ENCODE measurements around the gene PCDH9.

PCDH9 gene

GRCh38 chr13:66354879-66355751 lies 875.0 kb downstream of the PCDH9 start:
- DNase-seq = no peak

- no peak for DNase-seq
Measured at GRCh38 chr13:66353664-66354063, 876.5 kb downstream of the PCDH9 start.

GRCh38 chr13:66349966-66350365 lies 880.2 kb downstream of the PCDH9 start:
- no peak for DNase-seq

GRCh38 chr13:66348745-66349690 lies 881.1 kb downstream of the PCDH9 start:
- DNase-seq = no peak

GRCh38 chr13:66347486-66348117 lies 882.5 kb downstream of the PCDH9 start:
- DNase-seq = no peak

GRCh38 chr13:66345971-66346370 lies 884.2 kb downstream of the PCDH9 start:
- DNase-seq = no peak

GRCh38 chr13:66345518-66345810 lies 884.7 kb downstream of the PCDH9 start:
- no peak for DNase-seq

GRCh38 chr13:66344805-66345517 lies 885.2 kb downstream of the PCDH9 start:
- DNase-seq = no peak

- DNase-seq = no peak
Measured at GRCh38 chr13:66343224-66343828, 886.8 kb downstream of the PCDH9 start.

- DNase-seq = no peak
Measured at GRCh38 chr13:66341635-66342377, 888.3 kb downstream of the PCDH9 start.

- DNase-seq = no peak
Measured at GRCh38 chr13:66339214-66339613, 890.9 kb downstream of the PCDH9 start.

- no peak for DNase-seq
Measured at GRCh38 chr13:66338542-66338941, 891.6 kb downstream of the PCDH9 start.

- no peak for DNase-seq
Measured at GRCh38 chr13:66335626-66336025, 894.5 kb downstream of the PCDH9 start.

GRCh38 chr13:66329988-66330451 lies 900.1 kb downstream of the PCDH9 start:
- DNase-seq = no peak

GRCh38 chr13:66328476-66328875 lies 901.7 kb downstream of the PCDH9 start:
- DNase-seq = no peak

- no peak for DNase-seq
Measured at GRCh38 chr13:66323745-66324347, 906.3 kb downstream of the PCDH9 start.

GRCh38 chr13:66322936-66323335 lies 907.2 kb downstream of the PCDH9 start:
- no peak for DNase-seq

- no peak for DNase-seq
Measured at GRCh38 chr13:66322193-66322740, 907.9 kb downstream of the PCDH9 start.

GRCh38 chr13:66314911-66315310 lies 915.2 kb downstream of the PCDH9 start:
- DNase-seq = no peak

GRCh38 chr13:66313413-66313812 lies 916.7 kb downstream of the PCDH9 start:
- no peak for DNase-seq

Measured in KG1 (cell line).